Measurements from ENCODE around the gene PALLD.

PALLD gene

DNA sequence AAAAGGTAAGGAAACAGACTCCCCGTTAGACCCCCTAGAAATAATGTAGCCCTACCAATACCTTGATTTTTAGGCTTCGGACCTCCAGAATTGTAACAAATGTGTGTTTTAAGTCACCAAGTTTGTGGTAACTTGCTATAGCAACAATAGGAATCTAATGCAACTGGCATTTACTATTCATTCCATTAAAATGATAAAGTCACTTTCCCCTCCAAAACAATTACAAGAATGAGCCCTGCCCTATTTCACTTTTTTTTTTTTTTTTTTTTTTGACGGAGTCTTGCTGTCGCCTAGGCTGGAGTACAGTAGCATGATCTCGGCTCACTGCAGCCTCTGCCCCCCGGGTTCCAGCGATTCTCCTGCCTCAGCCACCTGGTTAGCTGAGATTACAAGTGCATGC, 13.0 kb upstream of the PALLD start:
- no peak for DNase-seq
- Histone ChIP-seq H3K4me1 (peaks cover 5% of the 10 kb centered on the region; the same call in 1 of the 2 replicates), H3K9me3 (no peaks in the 10 kb centered on the region), H3K36me3 (no peaks in the 10 kb centered on the region), H3K4me3 (ENCODE audit: low read depth, low read length) (no peak overlapping the region), H3K27me3 (no peaks in the 10 kb centered on the region)
- TF ChIP-seq, protein P1, sequence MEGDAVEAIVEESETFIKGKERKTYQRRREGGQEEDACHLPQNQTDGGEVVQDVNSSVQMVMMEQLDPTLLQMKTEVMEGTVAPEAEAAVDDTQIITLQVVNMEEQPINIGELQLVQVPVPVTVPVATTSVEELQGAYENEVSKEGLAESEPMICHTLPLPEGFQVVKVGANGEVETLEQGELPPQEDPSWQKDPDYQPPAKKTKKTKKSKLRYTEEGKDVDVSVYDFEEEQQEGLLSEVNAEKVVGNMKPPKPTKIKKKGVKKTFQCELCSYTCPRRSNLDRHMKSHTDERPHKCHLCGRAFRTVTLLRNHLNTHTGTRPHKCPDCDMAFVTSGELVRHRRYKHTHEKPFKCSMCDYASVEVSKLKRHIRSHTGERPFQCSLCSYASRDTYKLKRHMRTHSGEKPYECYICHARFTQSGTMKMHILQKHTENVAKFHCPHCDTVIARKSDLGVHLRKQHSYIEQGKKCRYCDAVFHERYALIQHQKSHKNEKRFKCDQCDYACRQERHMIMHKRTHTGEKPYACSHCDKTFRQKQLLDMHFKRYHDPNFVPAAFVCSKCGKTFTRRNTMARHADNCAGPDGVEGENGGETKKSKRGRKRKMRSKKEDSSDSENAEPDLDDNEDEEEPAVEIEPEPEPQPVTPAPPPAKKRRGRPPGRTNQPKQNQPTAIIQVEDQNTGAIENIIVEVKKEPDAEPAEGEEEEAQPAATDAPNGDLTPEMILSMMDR (IDR thresholded peaks at IDR 0.05; ENCODE audit: low read depth, low read length) = no peak

DNA sequence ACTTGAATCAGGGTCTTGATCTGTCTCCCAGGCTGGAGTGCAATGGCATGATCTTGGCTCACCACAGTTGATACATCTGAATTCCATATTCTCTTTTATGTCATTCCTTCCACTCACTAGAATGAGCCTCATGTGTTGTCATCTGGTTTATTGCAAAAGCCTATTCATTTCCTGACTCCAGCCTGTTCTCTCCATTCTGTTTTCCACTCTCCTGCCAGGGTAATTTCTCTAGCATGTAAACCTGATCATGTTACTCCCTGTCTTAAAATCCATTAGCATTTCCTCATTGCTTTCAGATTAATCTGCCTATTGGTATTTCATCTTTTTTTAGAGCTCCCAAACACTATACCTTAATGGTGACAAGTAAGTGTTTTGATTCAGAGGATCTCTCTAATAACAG, 12.2 kb upstream of the PALLD start:
- Histone ChIP-seq H3K9me3 (no peaks in the 10 kb centered on the region), H3K4me1 (peaks cover 5% of the 10 kb centered on the region; the same call in 1 of the 2 replicates), H3K36me3 (no peaks in the 10 kb centered on the region), H3K4me3 (ENCODE audit: low read depth, low read length) (no peak overlapping the region), H3K27me3 (no peaks in the 10 kb centered on the region)
- TF ChIP-seq, protein P1 (IDR thresholded peaks at IDR 0.05; ENCODE audit: low read depth, low read length) = no peak
- no peak for DNase-seq

DNA sequence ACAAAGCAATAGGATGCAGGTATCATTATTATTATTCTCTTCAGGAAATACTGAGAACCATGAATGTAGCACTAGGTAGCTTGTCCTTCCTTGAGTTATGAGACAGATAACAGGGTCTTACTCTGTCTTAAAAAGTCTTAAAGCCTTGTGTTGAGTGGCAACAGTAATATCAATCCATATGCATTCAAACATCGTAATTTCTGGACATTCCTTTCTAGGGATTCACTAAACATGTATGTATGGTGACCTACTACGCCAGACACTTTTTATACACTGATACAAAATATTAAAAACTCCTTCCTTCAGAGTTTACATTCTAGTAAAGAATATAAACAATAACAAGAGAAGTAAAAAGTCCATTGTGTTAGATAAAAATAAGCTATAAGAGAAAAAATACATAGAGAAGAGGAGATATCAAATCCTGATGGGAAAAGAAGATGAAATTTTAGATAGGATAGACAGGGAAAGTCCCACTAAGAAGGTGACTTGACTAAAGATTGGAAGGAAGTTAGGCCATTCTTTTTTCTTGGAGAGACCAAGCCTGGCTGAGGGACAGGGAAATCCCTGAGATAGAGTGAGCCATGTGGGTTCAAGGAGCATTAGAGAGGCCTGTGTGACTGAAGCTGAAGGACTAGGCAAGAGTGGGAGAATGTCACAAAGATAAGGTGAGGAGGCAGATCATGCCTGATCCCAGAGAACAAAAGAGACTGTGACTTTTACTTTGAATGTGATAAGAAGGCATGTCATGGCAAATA, 11.5 kb upstream of the PALLD start:
- TF ChIP-seq, protein P1 (IDR thresholded peaks at IDR 0.05; ENCODE audit: low read depth, low read length) = no peak
- no peaks in the 10 kb centered on the region for H3K27me3 ChIP-seq
- H3K9me3 ChIP-seq = no peaks in the 10 kb centered on the region
- DNase-seq = no peak
- peaks cover 5% of the 10 kb centered on the region; the same call in 1 of the 2 replicates for H3K4me1 ChIP-seq
- no peaks in the 10 kb centered on the region for H3K36me3 ChIP-seq
- H3K4me3 ChIP-seq (ENCODE audit: low read depth, low read length) = no peak overlapping the region

DNA sequence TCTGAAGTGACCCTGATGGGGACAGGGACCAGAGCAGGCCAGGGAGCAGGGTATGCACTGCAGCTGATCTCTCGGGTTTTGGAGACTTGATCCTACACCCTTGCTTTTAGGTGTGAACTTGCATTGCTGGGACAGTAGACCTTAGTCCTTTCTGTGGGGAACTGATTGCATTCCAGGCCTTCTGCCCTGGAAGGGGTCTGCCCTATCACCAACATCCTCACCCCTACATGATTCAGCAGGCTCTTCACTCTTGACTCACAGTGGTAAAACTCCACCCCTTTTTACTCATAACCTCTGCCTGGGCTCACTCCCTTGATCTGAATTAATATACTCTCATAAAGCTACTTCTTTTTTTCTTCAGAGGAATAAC, 10.0 kb upstream of the PALLD start:
- TF ChIP-seq, protein P1 (IDR thresholded peaks at IDR 0.05; ENCODE audit: low read depth, low read length) = no peak
- no peak overlapping the region for H3K4me3 ChIP-seq (ENCODE audit: low read depth, low read length)

DNA sequence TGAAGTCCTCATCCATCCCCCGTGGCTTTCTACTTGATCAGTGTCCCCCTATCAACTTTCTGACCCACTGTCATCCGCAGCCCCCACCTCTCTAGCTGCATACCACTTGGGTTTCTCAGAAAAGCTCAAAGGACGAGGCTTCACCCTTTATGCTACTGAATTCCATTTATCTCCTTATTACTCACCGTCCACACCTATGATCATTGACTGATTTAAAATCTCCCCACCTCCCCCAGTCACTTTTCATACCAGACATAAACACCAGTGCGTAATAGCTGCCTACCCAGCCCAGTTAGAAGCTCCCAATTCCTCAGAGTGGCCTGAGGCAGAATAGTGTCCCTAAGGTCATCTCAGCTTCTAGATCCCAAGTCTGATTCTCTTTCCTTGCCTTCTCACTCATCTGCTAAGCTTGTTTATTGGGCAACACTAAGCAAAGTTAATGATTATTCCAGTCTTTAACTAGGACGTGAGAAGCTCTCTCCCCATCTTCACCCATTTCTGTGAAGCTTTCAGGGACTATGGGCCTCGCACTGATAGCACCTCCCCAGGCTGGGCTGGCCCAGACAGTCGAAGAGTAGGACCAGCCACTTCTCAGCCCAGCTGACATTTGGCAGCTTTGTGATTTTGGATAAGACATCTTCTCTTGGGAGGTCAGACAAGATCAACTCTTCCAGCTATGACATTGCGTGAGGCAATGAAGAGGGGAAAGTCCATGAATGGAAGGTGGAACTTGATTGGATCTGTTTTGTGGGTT, 9.4 kb upstream of the PALLD start:
- DNase-seq = no peak
- Histone ChIP-seq H3K36me3 (no peaks in the 10 kb centered on the region), H3K4me3 (ENCODE audit: low read depth, low read length) (no peak overlapping the region), H3K4me1 (no peaks in the 10 kb centered on the region), H3K9me3 (no peaks in the 10 kb centered on the region), H3K27me3 (no peaks in the 10 kb centered on the region)
- TF ChIP-seq, protein P1 (IDR thresholded peaks at IDR 0.05; ENCODE audit: low read depth, low read length) = no peak

More for the DNA sequence above, 10.0 kb upstream of the PALLD start:
- Histone ChIP-seq H3K9me3 (no peaks in the 10 kb centered on the region), H3K36me3 (no peaks in the 10 kb centered on the region), H3K27me3 (no peaks in the 10 kb centered on the region), H3K4me1 (no peaks in the 10 kb centered on the region)
- DNase-seq = no peak

DNA sequence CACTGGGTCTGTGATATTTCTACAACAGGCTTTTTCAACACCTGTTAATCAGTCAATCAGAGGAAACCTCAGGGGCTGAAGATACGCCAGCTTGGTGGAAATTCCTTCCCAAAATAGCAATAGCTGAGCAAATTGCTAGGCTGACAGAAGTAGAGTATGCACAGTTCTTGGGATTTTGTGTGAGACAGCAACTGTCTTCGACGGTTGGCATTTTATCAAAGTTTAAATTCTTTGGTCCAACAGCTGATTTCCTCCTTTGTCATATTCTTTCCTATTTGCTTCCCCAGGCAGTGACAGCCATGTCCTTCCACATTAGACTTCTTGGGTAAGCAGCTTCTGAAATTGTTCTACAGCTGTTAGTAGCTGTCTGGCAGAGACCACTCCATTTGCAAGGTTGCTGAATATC, 8.0 kb upstream of the PALLD start:
- Histone ChIP-seq H3K4me3 (ENCODE audit: low read depth, low read length) (no peak overlapping the region), H3K27me3 (no peaks in the 10 kb centered on the region), H3K36me3 (no peaks in the 10 kb centered on the region), H3K9me3 (no peaks in the 10 kb centered on the region), H3K4me1 (no peaks in the 10 kb centered on the region)
- TF ChIP-seq, protein P1 (IDR thresholded peaks at IDR 0.05; ENCODE audit: low read depth, low read length) = no peak
- no peak for DNase-seq
